K562 (cell line): ENCODE results near the gene TIPIN.

Experiments
- BCL6 ChIP-seq: fragments of 250-450 bp; sonication (Bioruptor Pico); IDR thresholded peaks from 2 replicates; pipeline ENCODE4 v1.4.0; 2020
- EP300 ChIP-seq: IDR thresholded peaks from 2 replicates; pipeline ENCODE4 v1.6.1; 2012; ENCODE audit warnings: low read length, improper control_type of control experiment
- ESRRA ChIP-seq: fragments of 450-650 bp; IDR thresholded peaks from 2 replicates; pipeline ENCODE4 v1.6.1; 2014; ENCODE audit warnings: low read depth, mild to moderate bottlenecking, moderate library complexity, borderline replicate concordance
- MTA1 ChIP-seq: fragments of 450-650 bp; IDR thresholded peaks from 2 replicates; pipeline ENCODE4 v1.6.1; 2017; ENCODE audit warnings: borderline replicate concordance
- RAD21 ChIP-seq, 2 experiments: fragments of 250-450 bp in 1 of 2; fragments of 450-650 bp in 1 of 2; sonication (Bioruptor Pico) in 1 of 2; formaldehyde crosslinking in 1 of 2; IDR thresholded peaks in 1 of 2; conservative IDR thresholded peaks in 1 of 2; 2 replicates each; pipeline versions ENCODE4 v1.4.0 to v1.8.0; 2020 to 2022; ENCODE audit warnings: mild to moderate bottlenecking in 2 of 2, moderate library complexity in 1 of 2
- TEAD4 ChIP-seq, 2 experiments: sonication (generic) in 1 of 2; formaldehyde crosslinking in 1 of 2; IDR thresholded peaks; 2 replicates each; pipeline versions ENCODE4 v1.6.1 to v1.8.0; 2012 to 2022; ENCODE audit warnings: borderline replicate concordance in 1 of 2, inconsistent platforms in 1 of 2, low read length in 1 of 2, mild to moderate bottlenecking in 1 of 2, missing genetic modification reagents in 1 of 2
- TF ChIP-seq, protein P1 (sequence below), 2 experiments: fragments of 200-800 bp in 1 of 2; sonication (Bioruptor generic) in 1 of 2; sonication (generic) in 1 of 2; formaldehyde crosslinking in 1 of 2; IDR thresholded peaks in 1 of 2; conservative IDR thresholded peaks in 1 of 2; 2 replicates each; pipeline versions ENCODE4 v1.5.0 to v1.6.1; 2016 to 2020; ENCODE audit warnings: missing compliant biosample characterization in 1 of 2, missing genetic modification characterization in 1 of 2, missing genetic modification reagents in 1 of 2
- TF ChIP-seq, protein P2 (sequence below): fragments of 450-650 bp; IDR thresholded peaks from 2 replicates; pipeline ENCODE4 v1.6.1; 2016; ENCODE audit warnings: missing biosample characterization, missing genetic modification characterization
- TF ChIP-seq, protein P3 (sequence below): sonication (generic); formaldehyde crosslinking; IDR thresholded peaks from 2 replicates; pipeline ENCODE4 v1.8.1; 2023; ENCODE audit warnings: mild to moderate bottlenecking, missing genetic modification reagents
- TF ChIP-seq, protein P4 (sequence below), 3 experiments: IDR thresholded peaks in 2 of 3; conservative IDR thresholded peaks in 1 of 3; 2 replicates each; pipeline ENCODE4 v1.5.1; 2011 to 2012; ENCODE audit warnings: low read length in 3 of 3, mild to moderate bottlenecking in 3 of 3, control low read depth in 2 of 3, improper control_type of control experiment in 1 of 3, inconsistent platforms in 1 of 3, low read depth in 1 of 3, mixed read lengths in 1 of 3, moderate library complexity in 1 of 3; ENCODE audit not compliant: insufficient read depth in 2 of 3

DNA sequence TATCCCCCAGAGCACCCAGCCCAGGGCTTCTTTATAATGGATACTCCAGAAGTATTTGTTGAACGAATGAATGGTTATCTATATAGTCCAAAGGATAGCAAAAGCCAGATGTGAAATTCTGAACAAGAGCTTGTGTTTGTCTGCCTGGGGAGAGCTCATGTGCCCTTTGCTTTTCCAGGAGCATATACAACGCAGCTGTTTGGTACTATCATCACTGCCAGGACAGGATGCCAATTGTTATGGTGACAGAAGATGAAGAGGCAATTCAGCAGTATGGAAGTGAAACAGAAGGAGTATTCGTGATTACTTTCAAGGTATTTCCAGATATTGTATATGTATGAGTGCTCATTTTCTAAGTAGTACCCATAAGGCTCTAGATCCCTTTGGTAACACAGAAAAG, 48.0 kb downstream of the TIPIN start:
- TF ChIP-seq EP300 (no peak), TEAD4 (IDR thresholded peaks at IDR 0.05; ENCODE audit: low read length) (no peak), TEAD4 (CRISPR knock-in tag; IDR thresholded peaks at IDR 0.05; ENCODE audit: borderline replicate concordance) (no peak), MTA1 (no peak), BCL6 (no peak), ESRRA (no peak), RAD21 (CRISPR knock-in tag; conservative IDR thresholded peaks at IDR 0.05 in 1 of 2, IDR thresholded peaks at IDR 0.05 in 1 of 2) (no peak)
- TF ChIP-seq, protein P1, sequence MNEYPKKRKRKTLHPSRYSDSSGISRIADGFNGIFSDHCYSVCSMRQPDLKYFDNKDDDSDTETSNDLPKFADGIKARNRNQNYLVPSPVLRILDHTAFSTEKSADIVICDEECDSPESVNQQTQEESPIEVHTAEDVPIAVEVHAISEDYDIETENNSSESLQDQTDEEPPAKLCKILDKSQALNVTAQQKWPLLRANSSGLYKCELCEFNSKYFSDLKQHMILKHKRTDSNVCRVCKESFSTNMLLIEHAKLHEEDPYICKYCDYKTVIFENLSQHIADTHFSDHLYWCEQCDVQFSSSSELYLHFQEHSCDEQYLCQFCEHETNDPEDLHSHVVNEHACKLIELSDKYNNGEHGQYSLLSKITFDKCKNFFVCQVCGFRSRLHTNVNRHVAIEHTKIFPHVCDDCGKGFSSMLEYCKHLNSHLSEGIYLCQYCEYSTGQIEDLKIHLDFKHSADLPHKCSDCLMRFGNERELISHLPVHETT (CRISPR knock-in tag; conservative IDR thresholded peaks at IDR 0.05 in 1 of 2, IDR thresholded peaks at IDR 0.05 in 1 of 2): no peak
- TF ChIP-seq, protein P2, sequence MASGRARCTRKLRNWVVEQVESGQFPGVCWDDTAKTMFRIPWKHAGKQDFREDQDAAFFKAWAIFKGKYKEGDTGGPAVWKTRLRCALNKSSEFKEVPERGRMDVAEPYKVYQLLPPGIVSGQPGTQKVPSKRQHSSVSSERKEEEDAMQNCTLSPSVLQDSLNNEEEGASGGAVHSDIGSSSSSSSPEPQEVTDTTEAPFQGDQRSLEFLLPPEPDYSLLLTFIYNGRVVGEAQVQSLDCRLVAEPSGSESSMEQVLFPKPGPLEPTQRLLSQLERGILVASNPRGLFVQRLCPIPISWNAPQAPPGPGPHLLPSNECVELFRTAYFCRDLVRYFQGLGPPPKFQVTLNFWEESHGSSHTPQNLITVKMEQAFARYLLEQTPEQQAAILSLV (tag): no peak
- TF ChIP-seq, protein P3, sequence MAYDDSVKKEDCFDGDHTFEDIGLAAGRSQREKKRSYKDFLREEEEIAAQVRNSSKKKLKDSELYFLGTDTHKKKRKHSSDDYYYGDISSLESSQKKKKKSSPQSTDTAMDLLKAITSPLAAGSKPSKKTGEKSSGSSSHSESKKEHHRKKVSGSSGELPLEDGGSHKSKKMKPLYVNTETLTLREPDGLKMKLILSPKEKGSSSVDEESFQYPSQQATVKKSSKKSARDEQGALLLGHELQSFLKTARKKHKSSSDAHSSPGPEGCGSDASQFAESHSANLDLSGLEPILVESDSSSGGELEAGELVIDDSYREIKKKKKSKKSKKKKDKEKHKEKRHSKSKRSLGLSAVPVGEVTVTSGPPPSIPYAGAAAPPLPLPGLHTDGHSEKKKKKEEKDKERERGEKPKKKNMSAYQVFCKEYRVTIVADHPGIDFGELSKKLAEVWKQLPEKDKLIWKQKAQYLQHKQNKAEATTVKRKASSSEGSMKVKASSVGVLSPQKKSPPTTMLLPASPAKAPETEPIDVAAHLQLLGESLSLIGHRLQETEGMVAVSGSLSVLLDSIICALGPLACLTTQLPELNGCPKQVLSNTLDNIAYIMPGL (CRISPR knock-in tag): no peak
- TF ChIP-seq, protein P4, sequence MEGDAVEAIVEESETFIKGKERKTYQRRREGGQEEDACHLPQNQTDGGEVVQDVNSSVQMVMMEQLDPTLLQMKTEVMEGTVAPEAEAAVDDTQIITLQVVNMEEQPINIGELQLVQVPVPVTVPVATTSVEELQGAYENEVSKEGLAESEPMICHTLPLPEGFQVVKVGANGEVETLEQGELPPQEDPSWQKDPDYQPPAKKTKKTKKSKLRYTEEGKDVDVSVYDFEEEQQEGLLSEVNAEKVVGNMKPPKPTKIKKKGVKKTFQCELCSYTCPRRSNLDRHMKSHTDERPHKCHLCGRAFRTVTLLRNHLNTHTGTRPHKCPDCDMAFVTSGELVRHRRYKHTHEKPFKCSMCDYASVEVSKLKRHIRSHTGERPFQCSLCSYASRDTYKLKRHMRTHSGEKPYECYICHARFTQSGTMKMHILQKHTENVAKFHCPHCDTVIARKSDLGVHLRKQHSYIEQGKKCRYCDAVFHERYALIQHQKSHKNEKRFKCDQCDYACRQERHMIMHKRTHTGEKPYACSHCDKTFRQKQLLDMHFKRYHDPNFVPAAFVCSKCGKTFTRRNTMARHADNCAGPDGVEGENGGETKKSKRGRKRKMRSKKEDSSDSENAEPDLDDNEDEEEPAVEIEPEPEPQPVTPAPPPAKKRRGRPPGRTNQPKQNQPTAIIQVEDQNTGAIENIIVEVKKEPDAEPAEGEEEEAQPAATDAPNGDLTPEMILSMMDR (IDR thresholded peaks at IDR 0.05 in 2 of 3, conservative IDR thresholded peaks at IDR 0.05 in 1 of 3; ENCODE audit: insufficient read depth in 2 of 3, low read depth in 1 of 3, low read length in 3 of 3): no peak
